ENCODE results near the gene DBNL. TPM values are rescaled to one million over a fixed set of nuclear protein-coding genes. Genes with fewer than 3 reads are reported as not detected.
A peak's percentile ranks its signal among the peaks of the same experiment; 100 is the strongest.

Gene DBNL
- total RNA-seq, 4 donors from 2014 or later = 95.7 to 133 (median 98.2) TPM

GRCh38 chr7:44106311-44107065, 62.0 kb downstream of the DBNL start:
- no peak for DNase-seq (ENCODE audit: low spot score in 2 of 2)
- H3K27ac ChIP-seq = peak overlapping the region; percentile 31
- H3K9me3 ChIP-seq = no peaks in the 10 kb centered on the region
- peaks cover 34% of the 10 kb centered on the region for H3K36me3 ChIP-seq
- peaks cover 48% of the 10 kb centered on the region for H3K4me1 ChIP-seq
- WGBS = 76% methylated on average over 9 of the region's 10 CpGs
- H3K27me3 ChIP-seq = peaks cover 6% of the 10 kb centered on the region
- TF ChIP-seq EP300 (IDR thresholded peaks at IDR 0.05) (no peak), POLR2AphosphoS5 (IDR thresholded peaks at IDR 0.05) (no peak), POLR2A (IDR thresholded peaks at IDR 0.05) (no peak)
- TF ChIP-seq, protein P1, sequence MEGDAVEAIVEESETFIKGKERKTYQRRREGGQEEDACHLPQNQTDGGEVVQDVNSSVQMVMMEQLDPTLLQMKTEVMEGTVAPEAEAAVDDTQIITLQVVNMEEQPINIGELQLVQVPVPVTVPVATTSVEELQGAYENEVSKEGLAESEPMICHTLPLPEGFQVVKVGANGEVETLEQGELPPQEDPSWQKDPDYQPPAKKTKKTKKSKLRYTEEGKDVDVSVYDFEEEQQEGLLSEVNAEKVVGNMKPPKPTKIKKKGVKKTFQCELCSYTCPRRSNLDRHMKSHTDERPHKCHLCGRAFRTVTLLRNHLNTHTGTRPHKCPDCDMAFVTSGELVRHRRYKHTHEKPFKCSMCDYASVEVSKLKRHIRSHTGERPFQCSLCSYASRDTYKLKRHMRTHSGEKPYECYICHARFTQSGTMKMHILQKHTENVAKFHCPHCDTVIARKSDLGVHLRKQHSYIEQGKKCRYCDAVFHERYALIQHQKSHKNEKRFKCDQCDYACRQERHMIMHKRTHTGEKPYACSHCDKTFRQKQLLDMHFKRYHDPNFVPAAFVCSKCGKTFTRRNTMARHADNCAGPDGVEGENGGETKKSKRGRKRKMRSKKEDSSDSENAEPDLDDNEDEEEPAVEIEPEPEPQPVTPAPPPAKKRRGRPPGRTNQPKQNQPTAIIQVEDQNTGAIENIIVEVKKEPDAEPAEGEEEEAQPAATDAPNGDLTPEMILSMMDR (IDR thresholded peaks at IDR 0.05) = no peak
- H3K4me3 ChIP-seq = peak overlapping the region; percentile 51

DNA sequence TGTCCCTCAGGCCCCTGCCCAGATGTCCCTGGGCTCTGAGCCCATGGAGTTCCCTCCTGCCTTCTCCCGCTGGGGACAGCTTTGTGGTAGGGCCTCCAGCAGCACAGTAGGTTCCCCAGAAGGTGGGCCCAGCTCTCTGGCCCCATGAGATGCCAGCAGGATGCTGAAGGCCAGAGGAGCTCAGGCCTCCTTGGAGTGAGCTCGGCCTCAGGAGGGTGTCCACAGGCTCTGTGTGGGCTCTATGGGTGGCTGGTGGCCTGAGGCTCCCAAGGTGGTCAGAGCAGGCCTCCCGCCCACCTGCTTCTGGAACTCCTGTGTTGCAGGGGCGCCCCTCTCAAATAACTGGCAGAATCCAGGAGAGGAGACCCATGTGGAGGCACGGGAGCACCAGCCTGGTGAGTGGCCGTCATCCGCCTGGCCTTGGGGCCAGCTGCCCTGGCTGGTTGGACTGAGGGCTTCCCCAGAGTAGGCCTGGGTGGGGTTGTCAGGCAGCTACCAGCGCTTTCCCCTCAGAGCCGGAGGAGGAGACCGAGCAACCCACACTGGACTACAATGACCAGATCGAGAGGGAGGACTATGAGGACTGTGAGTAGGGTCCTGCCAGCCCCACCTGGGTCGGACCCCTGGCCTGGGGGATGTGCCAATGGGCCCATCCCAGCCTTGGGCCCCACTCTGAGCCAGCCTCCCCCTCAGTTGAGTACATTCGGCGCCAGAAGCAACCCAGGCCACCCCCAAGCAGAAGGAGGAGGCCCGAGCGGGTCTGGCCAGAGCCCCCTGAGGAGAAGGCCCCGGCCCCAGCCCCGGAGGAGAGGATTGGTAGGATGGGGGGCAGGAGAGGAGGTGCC, 62.8 kb downstream of the DBNL start:
- H3K9me3 ChIP-seq = no peaks in the 10 kb centered on the region
- WGBS = 65% methylated on average over 7 of the region's 18 CpGs
- H3K4me1 ChIP-seq = peaks cover 44% of the 10 kb centered on the region
- peak overlapping the region; percentile 51 for H3K4me3 ChIP-seq
- peaks cover 6% of the 10 kb centered on the region for H3K27me3 ChIP-seq
- TF ChIP-seq POLR2AphosphoS5 (IDR thresholded peaks at IDR 0.05) (no peak), EP300 (IDR thresholded peaks at IDR 0.05) (no peak), POLR2A (IDR thresholded peaks at IDR 0.05) (no peak)
- TF ChIP-seq, protein P1 (IDR thresholded peaks at IDR 0.05) = no peak
- H3K36me3 ChIP-seq = peaks cover 42% of the 10 kb centered on the region
- DNase-seq (ENCODE audit: low spot score in 2 of 2) = no peak
- H3K27ac ChIP-seq = peak overlapping the region; percentile 31

DNA sequence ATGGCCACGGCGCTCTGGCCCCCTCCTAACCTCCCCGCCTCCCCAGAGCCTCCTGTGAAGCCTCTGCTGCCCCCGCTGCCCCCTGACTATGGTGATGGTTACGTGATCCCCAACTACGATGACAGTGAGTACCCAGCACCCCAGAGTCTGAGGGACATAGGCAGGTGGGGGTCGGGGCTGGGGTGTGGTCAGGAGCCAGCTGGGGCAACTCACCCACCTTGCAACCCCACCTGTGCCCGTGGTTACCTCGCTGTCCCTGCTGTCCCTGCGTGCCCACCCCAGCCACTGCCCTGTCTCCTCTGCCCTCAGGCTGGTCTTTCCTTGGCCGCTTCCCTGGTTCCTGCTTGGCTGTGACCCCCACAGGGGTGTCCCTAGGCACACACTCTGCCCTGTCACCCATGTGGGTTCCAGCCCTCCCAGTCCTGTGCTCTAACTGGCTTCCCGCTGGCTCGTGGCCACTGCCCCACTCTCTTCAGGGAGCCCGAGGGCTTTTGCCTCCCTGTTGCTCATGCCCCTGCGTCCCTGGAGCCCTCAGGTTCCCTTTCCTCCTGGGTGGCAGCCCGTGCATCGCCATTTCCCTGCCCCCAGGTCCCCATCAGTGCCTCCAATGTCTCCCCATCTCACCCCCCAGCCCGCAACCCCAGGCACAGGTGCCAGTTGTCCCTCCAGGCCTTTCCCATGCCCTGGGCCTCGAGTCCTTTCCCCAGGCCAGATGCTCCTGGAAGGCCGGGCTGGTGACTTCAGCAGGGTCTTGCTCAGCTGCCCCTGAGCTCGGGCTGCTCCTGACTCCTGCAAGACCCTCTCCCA, 63.7 kb downstream of the DBNL start:
- no peaks in the 10 kb centered on the region for H3K9me3 ChIP-seq
- peaks cover 36% of the 10 kb centered on the region for H3K4me1 ChIP-seq
- peaks cover 49% of the 10 kb centered on the region for H3K36me3 ChIP-seq
- no peak for TF ChIP-seq POLR2AphosphoS5 (IDR thresholded peaks at IDR 0.05)
- no peak for DNase-seq (ENCODE audit: low spot score in 2 of 2)
- peaks cover 6% of the 10 kb centered on the region for H3K27me3 ChIP-seq
- whole genome bisulfite sequencing = 89% methylated on average over 14 of the region's 21 CpGs
- H3K4me3 ChIP-seq = no peak overlapping the region
- peak overlapping the region; percentile 31 for H3K27ac ChIP-seq

- DNase-seq (ENCODE audit: low spot score in 2 of 2) = no peak
- 95% methylated on average over 11 of the region's 21 CpGs for WGBS
- TF ChIP-seq POLR2A (IDR thresholded peaks at IDR 0.05) (no peak), POLR2AphosphoS5 (IDR thresholded peaks at IDR 0.05) (no peak), EP300 (IDR thresholded peaks at IDR 0.05) (no peak)
- TF ChIP-seq, protein P1 (IDR thresholded peaks at IDR 0.05) = no peak
- Histone ChIP-seq H3K27me3 (peaks cover 6% of the 10 kb centered on the region), H3K36me3 (peaks cover 58% of the 10 kb centered on the region), H3K4me3 (no peak overlapping the region), H3K4me1 (peaks cover 27% of the 10 kb centered on the region), H3K27ac (no peak overlapping the region), H3K9me3 (no peaks in the 10 kb centered on the region)
Measured at GRCh38 chr7:44108768-44109750, 64.6 kb downstream of the DBNL start.

- WGBS = no CpG with 5 or more reads among the region's 18 CpGs
- H3K9me3 ChIP-seq = no peaks in the 10 kb centered on the region
- no peak overlapping the region for H3K27ac ChIP-seq
- no peaks in the 10 kb centered on the region for H3K27me3 ChIP-seq
- peaks cover 18% of the 10 kb centered on the region for H3K4me1 ChIP-seq
- H3K36me3 ChIP-seq = peaks cover 68% of the 10 kb centered on the region
- no peak for TF ChIP-seq POLR2A (IDR thresholded peaks at IDR 0.05)
- TF ChIP-seq POLR2AphosphoS5 (IDR thresholded peaks at IDR 0.05) = no peak
- TF ChIP-seq, protein P1 (IDR thresholded peaks at IDR 0.05) = no peak
- H3K4me3 ChIP-seq = no peak overlapping the region
- no peak for DNase-seq (ENCODE audit: low spot score in 2 of 2)
Measured at GRCh38 chr7:44109991-44110390, 65.5 kb downstream of the DBNL start.
